Liver (tissue), 9 donors: ENCODE results near the gene BEST4. TPM values are rescaled to one million over a fixed set of nuclear protein-coding genes. Genes with fewer than 3 reads are reported as not detected.

Experiments used
- DNase-seq: peaks from one replicate; pipeline ENCODE4 v3.0.0-alpha.2; 2017; ENCODE audit warnings: low spot score
- H3K27ac ChIP-seq, 2 donors: one replicate each; pipeline ENCODE4 v1.7.0; 2013; ENCODE audit warnings: inconsistent platforms in 2 of 2, low read length in 2 of 2, control low read depth in 1 of 2, low read depth in 1 of 2, mild to moderate bottlenecking in 1 of 2
- H3K27me3 ChIP-seq, 4 donors: one replicate each; pipeline versions ENCODE4 v1.6.1 to v1.7.0; 2013; ENCODE audit warnings: low read length in 3 of 4, inconsistent platforms in 1 of 4, mild to moderate bottlenecking in 1 of 4, moderate library complexity in 1 of 4; ENCODE audit not compliant: control insufficient read depth in 4 of 4, insufficient read depth in 4 of 4
- H3K36me3 ChIP-seq, 4 donors: one replicate each; pipeline versions ENCODE4 v1.6.1 to v1.7.0; 2013; ENCODE audit warnings: low read length in 3 of 4, mild to moderate bottlenecking in 3 of 4, low read depth in 1 of 4, moderate library complexity in 1 of 4; ENCODE audit not compliant: control insufficient read depth in 4 of 4, insufficient read depth in 3 of 4
- H3K4me1 ChIP-seq, 4 donors: one replicate each; pipeline versions ENCODE4 v1.6.1 to v1.7.0; 2013; ENCODE audit warnings: low read length in 3 of 4, mild to moderate bottlenecking in 3 of 4, moderate library complexity in 1 of 4; ENCODE audit not compliant: control insufficient read depth in 4 of 4, insufficient read depth in 4 of 4
- H3K4me3 ChIP-seq, 3 donors: one replicate each; pipeline versions ENCODE4 v1.6.1 to v1.7.0; 2013; ENCODE audit warnings: low read length in 3 of 3, control low read depth in 1 of 3, low read depth in 1 of 3, mild to moderate bottlenecking in 1 of 3
- H3K9ac ChIP-seq, 2 donors: one replicate each; pipeline ENCODE4 v1.7.0; 2013; ENCODE audit warnings: low read length in 2 of 2, mild to moderate bottlenecking in 2 of 2, moderate library complexity in 2 of 2, control low read depth in 1 of 2, low read depth in 1 of 2
- H3K9me3 ChIP-seq, 4 donors: one replicate each; pipeline versions ENCODE4 v1.6.1 to v1.7.0; 2013; ENCODE audit warnings: low read length in 3 of 4; ENCODE audit not compliant: control insufficient read depth in 4 of 4
- ATF3 ChIP-seq: IDR thresholded peaks from 2 replicates; pipeline ENCODE4 v1.6.1; 2016; ENCODE audit warnings: antibody characterized with exemption
- CTCF ChIP-seq: fragments of 150-350 bp; IDR thresholded peaks from 2 replicates; pipeline ENCODE4 v1.5.1; 2017; ENCODE audit warnings: improper control_type of control experiment, low read depth, low read length; ENCODE audit not compliant: missing input control
- EGR1 ChIP-seq, 2 donors: IDR thresholded peaks; 2 replicates each; pipeline ENCODE4 v1.6.1; 2016 to 2018; ENCODE audit warnings: antibody characterized with exemption in 2 of 2, low read depth in 2 of 2
- FOXA2 ChIP-seq: IDR thresholded peaks from 2 replicates; pipeline ENCODE4 v1.6.1; 2016; ENCODE audit warnings: antibody characterized with exemption
- HNF4A ChIP-seq, 2 donors: conservative IDR thresholded peaks; 2 replicates each; pipeline ENCODE4 v1.6.1; 2016; ENCODE audit warnings: antibody characterized with exemption in 2 of 2, mild to moderate bottlenecking in 2 of 2
- HNF4G ChIP-seq: IDR thresholded peaks from 2 replicates; pipeline ENCODE4 v1.6.1; 2016; ENCODE audit warnings: antibody characterized with exemption
- JUND ChIP-seq, 2 donors: IDR thresholded peaks; 2 replicates each; pipeline ENCODE4 v1.6.1; 2016; ENCODE audit warnings: antibody characterized with exemption in 2 of 2
- NR2F2 ChIP-seq: IDR thresholded peaks from 2 replicates; pipeline ENCODE4 v1.6.1; 2016; ENCODE audit warnings: antibody characterized with exemption
- RAD21 ChIP-seq, 2 donors: IDR thresholded peaks; 2 replicates each; pipeline ENCODE4 v1.6.1; 2016; ENCODE audit warnings: antibody characterized with exemption in 2 of 2, mild to moderate bottlenecking in 2 of 2
- REST ChIP-seq: IDR thresholded peaks from 2 replicates; pipeline ENCODE4 v1.6.1; 2016; ENCODE audit warnings: antibody characterized with exemption, mild to moderate bottlenecking
- RXRA ChIP-seq, 2 donors: IDR thresholded peaks; 2 replicates each; pipeline ENCODE4 v1.6.1; 2017 to 2018; ENCODE audit warnings: antibody characterized with exemption in 2 of 2, mild to moderate bottlenecking in 1 of 2
- SP1 ChIP-seq: IDR thresholded peaks from 2 replicates; pipeline ENCODE4 v1.6.1; 2018; ENCODE audit warnings: antibody characterized with exemption, mild to moderate bottlenecking
- TAF1 ChIP-seq: conservative IDR thresholded peaks from 2 replicates; pipeline ENCODE4 v1.6.1; 2016; ENCODE audit warnings: antibody characterized with exemption, mild to moderate bottlenecking
- YY1 ChIP-seq: IDR thresholded peaks from 2 replicates; pipeline ENCODE4 v1.6.1; 2016; ENCODE audit warnings: antibody characterized with exemption, mild to moderate bottlenecking
- WGBS: extraction: QIAGEN DNeasy Blood & Tissue Kit; methylation state at CpG from one replicate; pipeline ENCODE4 v1.1.7; 2013; 5-methylcytosine and 5-hydroxymethylcytosine counted together
- polyA plus RNA-seq, 2 donors: library from polyadenylated mRNA; stranded (reverse) in 1 of 2; unstranded in 1 of 2; fragments of 200-250 nt in 1 of 2; fragments of >200 nt in 1 of 2; fragmentation: Nextera tagmentation in 1 of 2; extraction: Ambion mirVana in 1 of 2; gene quantifications; one replicate each; pipeline versions ENCODE4 v1.2.1 to v1.2.3, GENCODE V29; 2013 to 2015
- total RNA-seq, 2 donors: library from RNA; depleted of rRNA; stranded (reverse); fragments of >200 nt; gene quantifications; one replicate each; pipeline ENCODE4 v1.2.3, GENCODE V29; 2014
- TF ChIP-seq, protein P1 (sequence below): IDR thresholded peaks from 2 replicates; pipeline ENCODE4 v1.6.1; 2016; ENCODE audit warnings: antibody characterized with exemption
- TF ChIP-seq, protein P2 (sequence below): IDR thresholded peaks from 2 replicates; pipeline ENCODE4 v1.6.1; 2016; ENCODE audit warnings: antibody characterized with exemption
- donor health status: healthy.
- donor health status: healthy.
- donor health status: healthy.
- donor health status: healthy.
- donor health status: healthy.

The BEST4 gene
- total and polyA plus RNA-seq, 4 donors, result 0.05 TPM; not detected in 3

- Histone ChIP-seq H3K4me3 (no peak overlapping the region), H3K9ac (no peak overlapping the region)
- WGBS, result 96% methylated on average over 1 of the region's 1 CpG
These were observed 44.8 kb downstream of the BEST4 start for GRCh38 chr1:44743211-44743610.

DNA sequence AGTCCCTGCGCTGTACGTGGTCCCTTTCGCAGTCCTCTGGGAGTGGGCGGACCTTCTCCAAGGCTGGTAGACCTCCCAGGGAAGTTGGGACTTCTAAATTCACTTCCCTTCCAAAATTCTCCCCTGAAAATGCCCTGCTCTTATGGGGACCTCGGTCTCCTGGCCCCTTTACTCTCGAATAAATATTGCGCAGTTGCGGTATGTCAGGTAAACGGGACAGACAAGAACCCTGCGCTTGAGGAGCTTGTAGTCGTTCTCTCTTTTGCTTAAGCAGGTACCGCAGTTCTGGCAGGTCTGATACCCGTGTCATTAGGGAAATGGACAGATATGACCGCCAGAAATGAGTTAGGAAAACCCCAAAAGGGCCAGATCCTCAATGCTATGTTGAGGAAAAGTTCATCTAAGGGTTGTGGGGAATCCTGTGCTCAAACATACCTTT is 47.8 kb downstream of the BEST4 start:
- peak overlapping the region in 1 of 2 donors; percentile 3 for H3K9ac ChIP-seq
- H3K27me3 ChIP-seq, result no peaks in the 10 kb centered on the region
- no peak for TF ChIP-seq EGR1 (IDR thresholded peaks at IDR 0.05; ENCODE audit: low read depth in 2 of 2)
- TF ChIP-seq, protein P1, sequence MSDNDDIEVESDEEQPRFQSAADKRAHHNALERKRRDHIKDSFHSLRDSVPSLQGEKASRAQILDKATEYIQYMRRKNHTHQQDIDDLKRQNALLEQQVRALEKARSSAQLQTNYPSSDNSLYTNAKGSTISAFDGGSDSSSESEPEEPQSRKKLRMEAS, result no peak
- TF ChIP-seq FOXA2, result no peak
- no peak for TF ChIP-seq YY1
- no peak for TF ChIP-seq TAF1
- TF ChIP-seq CTCF, result no peak
- no peak for TF ChIP-seq NR2F2
- TF ChIP-seq HNF4A (conservative IDR thresholded peaks at IDR 0.05), result no peak
- no peak for TF ChIP-seq REST
- TF ChIP-seq, protein P2, sequence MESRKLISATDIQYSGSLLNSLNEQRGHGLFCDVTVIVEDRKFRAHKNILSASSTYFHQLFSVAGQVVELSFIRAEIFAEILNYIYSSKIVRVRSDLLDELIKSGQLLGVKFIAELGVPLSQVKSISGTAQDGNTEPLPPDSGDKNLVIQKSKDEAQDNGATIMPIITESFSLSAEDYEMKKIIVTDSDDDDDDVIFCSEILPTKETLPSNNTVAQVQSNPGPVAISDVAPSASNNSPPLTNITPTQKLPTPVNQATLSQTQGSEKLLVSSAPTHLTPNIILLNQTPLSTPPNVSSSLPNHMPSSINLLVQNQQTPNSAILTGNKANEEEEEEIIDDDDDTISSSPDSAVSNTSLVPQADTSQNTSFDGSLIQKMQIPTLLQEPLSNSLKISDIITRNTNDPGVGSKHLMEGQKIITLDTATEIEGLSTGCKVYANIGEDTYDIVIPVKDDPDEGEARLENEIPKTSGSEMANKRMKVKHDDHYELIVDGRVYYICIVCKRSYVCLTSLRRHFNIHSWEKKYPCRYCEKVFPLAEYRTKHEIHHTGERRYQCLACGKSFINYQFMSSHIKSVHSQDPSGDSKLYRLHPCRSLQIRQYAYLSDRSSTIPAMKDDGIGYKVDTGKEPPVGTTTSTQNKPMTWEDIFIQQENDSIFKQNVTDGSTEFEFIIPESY, result no peak
- TF ChIP-seq HNF4G, result no peak
- no peak for TF ChIP-seq JUND (IDR thresholded peaks at IDR 0.05)
- TF ChIP-seq RAD21 (IDR thresholded peaks at IDR 0.05), result no peak
- TF ChIP-seq ATF3, result no peak
- no peak for TF ChIP-seq SP1
- TF ChIP-seq RXRA (IDR thresholded peaks at IDR 0.05), result no peak
- WGBS, result 4% methylated on average over 14 of the region's 14 CpGs
- H3K36me3 ChIP-seq, result no peaks in the 10 kb centered on the region
- H3K4me1 ChIP-seq, result peaks cover 3 to 11% (median 9%) of the 10 kb centered on the region in 4 donors
- no peak for DNase-seq
- peak overlapping the region; percentile 21 to 86 (median 59) for H3K4me3 ChIP-seq
- no peaks in the 10 kb centered on the region for H3K9me3 ChIP-seq
- no peak overlapping the region for H3K27ac ChIP-seq

More at GRCh38 chr1:44743211-44743610, 44.8 kb downstream of the BEST4 start:
- Histone ChIP-seq H3K27me3 (no peaks in the 10 kb centered on the region), H3K27ac (no peak overlapping the region), H3K4me1 (peaks cover 3 to 11% (median 9%) of the 10 kb centered on the region in 4 donors), H3K9me3 (no peaks in the 10 kb centered on the region), H3K36me3 (no peaks in the 10 kb centered on the region)
- TF ChIP-seq RXRA (IDR thresholded peaks at IDR 0.05) (no peak), HNF4G (no peak), TAF1 (no peak), YY1 (no peak), JUND (IDR thresholded peaks at IDR 0.05) (no peak), NR2F2 (no peak), EGR1 (IDR thresholded peaks at IDR 0.05; ENCODE audit: low read depth in 2 of 2) (no peak)
- TF ChIP-seq, protein P1, result no peak
- DNase-seq, result no peak
